Measurements from ENCODE around the gene ZNF445.

The ZNF445 gene

DNA sequence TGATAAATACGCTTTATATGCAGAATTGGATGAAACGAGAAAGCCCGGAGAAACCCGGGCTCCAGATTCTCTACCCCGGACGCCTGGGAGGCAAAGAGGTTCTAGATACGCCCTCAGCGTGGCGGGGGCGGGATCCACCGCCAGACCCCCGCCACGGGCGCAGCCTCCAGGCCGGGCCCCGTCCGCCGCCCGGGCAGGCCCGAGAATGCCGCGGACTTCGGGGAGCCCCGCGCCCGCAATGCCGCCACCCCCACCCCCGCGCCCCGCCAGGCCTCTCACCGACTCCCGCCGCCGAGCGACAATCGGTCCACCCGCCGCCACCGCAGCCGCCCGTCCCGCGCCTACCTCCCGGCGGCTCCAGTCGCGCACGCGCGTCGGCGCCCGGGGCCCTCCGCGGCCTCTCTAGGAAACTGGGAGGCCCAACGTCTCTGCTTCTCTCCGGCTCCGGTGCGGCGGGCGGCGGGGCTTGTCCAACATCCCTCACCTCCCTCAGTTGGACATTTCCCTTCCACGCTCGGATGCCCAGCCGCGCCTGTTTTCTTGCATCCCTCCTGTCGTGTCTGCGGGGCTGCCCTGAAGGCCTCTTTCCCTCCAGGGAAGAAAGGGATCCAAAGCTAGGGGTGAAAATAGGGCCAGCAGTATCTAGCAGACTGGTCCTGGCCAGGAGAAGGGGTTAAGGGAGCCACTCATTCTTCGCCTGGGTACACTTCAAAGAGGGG is at the start of gene ZNF445:
ZNF445 (minus strand) TSS at position 359 of the 719 bp plus-strand sequence. CDS start 22,121 bp downstream, outside the sequence.
- TF ChIP-seq, protein P1, sequence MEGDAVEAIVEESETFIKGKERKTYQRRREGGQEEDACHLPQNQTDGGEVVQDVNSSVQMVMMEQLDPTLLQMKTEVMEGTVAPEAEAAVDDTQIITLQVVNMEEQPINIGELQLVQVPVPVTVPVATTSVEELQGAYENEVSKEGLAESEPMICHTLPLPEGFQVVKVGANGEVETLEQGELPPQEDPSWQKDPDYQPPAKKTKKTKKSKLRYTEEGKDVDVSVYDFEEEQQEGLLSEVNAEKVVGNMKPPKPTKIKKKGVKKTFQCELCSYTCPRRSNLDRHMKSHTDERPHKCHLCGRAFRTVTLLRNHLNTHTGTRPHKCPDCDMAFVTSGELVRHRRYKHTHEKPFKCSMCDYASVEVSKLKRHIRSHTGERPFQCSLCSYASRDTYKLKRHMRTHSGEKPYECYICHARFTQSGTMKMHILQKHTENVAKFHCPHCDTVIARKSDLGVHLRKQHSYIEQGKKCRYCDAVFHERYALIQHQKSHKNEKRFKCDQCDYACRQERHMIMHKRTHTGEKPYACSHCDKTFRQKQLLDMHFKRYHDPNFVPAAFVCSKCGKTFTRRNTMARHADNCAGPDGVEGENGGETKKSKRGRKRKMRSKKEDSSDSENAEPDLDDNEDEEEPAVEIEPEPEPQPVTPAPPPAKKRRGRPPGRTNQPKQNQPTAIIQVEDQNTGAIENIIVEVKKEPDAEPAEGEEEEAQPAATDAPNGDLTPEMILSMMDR (IDR thresholded peaks at IDR 0.05) = no peak

DNA sequence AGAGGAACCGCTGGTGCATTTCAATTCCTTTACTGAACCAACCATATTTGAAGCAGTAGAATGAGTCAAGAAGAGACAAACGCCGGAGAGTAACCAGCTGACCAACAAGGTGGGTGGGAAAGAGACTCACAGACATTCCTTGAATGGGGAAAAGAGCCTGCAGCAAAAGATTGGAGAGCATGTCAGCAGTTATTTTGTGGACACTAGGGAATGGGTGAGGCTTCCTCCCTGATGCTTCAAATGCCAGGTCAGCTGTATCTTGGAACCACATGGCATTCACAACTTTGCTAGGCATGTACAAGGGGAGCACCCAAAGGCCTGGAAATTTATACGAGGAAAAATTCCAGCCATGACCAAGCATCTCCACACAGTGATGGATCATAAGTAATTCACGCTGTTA is 47.6 kb upstream of the ZNF445 start:
- TF ChIP-seq, protein P1 (IDR thresholded peaks at IDR 0.05) = no peak

DNA sequence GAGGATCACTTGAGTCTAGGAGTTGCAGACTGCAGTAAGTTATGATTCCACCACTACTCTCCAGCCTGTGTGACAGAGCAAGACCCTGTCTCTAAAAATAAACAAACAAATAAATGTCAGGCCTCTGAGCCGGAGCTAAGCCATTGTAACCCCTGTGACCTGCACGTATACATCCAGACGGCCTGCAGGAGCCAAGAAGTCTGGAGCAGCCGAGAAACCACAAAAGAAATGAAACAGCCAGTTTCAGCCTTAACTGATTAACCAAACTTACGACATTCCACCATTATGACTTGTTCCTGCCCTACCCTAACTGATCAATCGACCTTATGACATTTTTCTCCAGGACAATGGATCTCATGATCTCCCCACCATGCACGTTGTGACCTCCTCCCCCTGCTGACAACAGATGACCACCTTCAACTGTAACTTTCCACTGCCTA is 45.0 kb upstream of the ZNF445 start:
- TF ChIP-seq, protein P1 (IDR thresholded peaks at IDR 0.05) = no peak

DNA sequence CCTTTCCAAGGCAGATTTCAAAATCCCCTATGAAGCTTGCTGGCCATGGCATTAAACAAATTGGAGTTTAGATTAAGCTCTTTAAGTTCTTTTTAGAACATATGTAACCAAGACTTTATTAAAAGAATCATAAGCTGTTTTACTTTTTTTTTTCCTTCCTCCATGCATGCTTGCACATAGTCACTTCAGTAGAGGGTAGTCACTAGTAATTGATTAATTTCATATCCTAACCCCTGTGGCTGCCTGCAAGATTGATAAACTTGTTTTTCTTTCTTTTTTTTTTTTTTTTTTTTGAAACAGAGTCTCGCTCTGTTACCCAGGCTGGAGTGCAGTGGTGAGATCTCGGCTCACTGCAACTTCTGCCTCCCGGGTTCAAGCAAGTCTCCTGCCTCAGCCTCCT is 44.3 kb upstream of the ZNF445 start:
- TF ChIP-seq, protein P1 (IDR thresholded peaks at IDR 0.05) = no peak

DNA sequence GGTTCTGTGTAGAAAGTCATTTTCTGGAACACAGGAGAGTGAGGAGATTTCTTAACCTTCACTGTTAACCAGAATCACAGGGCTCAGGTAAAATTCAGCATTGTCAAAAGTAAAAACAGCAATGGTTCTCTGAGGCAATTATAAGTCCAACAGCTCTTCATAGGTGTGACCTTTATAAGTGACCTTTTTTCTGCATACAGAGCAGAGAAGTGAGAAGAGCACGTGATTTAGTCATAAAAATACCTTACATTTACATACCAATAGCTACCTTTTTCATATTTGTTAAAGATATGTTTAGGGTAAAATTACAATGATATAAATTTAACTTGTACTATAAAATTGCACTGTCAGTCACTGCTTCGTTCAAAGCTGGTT is 41.3 kb upstream of the ZNF445 start:
- TF ChIP-seq, protein P1 (IDR thresholded peaks at IDR 0.05) = no peak

DNA sequence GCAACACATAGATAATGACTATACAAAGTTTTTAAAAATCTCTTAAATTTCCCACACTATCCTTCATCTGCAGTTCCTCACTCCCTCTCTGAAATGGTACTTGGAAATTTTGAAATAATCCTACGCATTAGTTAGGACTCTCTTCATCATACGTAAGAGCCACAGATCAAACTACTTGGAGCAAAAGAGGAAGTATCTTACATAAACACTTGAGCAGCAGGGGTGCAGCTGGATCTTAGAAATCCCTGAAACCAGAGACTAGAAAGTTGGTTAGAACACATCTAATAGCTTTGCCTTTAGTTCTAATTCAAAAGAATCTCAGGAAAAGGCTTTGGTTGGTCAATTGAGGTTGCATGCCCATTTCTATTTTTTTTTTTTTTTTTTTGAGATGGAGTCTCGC is 38.8 kb upstream of the ZNF445 start:
- TF ChIP-seq, protein P1 (IDR thresholded peaks at IDR 0.05) = no peak

DNA sequence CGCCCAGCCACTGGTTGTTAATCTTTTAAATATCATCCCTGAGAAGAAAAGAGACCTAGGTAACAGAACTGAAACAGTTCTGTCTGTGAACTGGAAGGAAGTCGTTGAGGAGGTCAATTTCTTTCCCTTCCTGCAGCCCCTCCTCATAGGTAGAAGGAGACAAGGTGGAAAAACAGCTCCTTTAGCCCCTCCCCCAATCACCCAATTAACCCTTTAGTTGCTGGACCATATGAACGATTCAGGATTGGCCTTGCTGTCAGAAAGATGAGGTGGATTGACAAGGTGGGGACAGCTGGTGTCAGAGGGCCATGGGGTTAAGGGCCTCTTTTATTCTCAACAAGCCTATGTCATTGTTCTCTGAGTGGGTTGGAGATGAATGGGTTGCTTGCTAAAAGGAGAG is 36.0 kb upstream of the ZNF445 start:
- TF ChIP-seq, protein P1 (IDR thresholded peaks at IDR 0.05) = no peak

DNA sequence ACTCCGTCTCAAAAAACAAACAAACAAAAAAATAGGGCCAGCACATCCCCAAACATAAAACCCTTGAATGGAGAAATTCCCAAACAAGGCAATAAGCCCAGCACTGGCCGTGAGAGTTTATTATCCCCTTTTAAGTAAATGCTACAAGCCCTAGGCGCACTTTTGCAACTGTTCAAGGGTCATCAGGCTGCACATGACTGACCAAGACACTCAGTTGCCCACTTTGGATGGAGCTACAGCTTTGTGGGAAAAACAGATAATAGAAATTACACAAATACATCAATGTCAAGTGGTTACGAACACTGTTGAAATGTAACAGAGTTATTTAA is 33.7 kb upstream of the ZNF445 start:
- TF ChIP-seq, protein P1 (IDR thresholded peaks at IDR 0.05) = no peak
